HepG2 (cell line): ENCODE results near the gene RNASE8. TPM values are rescaled to one million over a fixed set of nuclear protein-coding genes. Genes with fewer than 3 reads are reported as not detected.

ENCODE experiments used
- CBX2 ChIP-seq, 2 experiments: fragments of 200-600 bp in 1 of 2; sonication (generic); formaldehyde crosslinking in 1 of 2; IDR thresholded peaks; 2 replicates each; pipeline versions ENCODE4 v1.7.0 to v1.8.1; 2018 to 2022; ENCODE audit warnings: low read depth in 2 of 2, low read length in 1 of 2, mild to moderate bottlenecking in 1 of 2, missing genetic modification reagents in 1 of 2
- DNMT1 ChIP-seq: sonication (generic); formaldehyde crosslinking; IDR thresholded peaks from 2 replicates; pipeline ENCODE4 v1.5.1; 2020; ENCODE audit warnings: mild to moderate bottlenecking, missing genetic modification reagents
- HCFC1 ChIP-seq: fragments of 150-350 bp; IDR thresholded peaks from 2 replicates; pipeline ENCODE4 v1.6.1; 2014; ENCODE audit warnings: low read depth, low read length
- MEF2D ChIP-seq: sonication (generic); formaldehyde crosslinking; IDR thresholded peaks from 2 replicates; pipeline ENCODE4 v1.5.1; 2020; ENCODE audit warnings: mild to moderate bottlenecking, missing genetic modification reagents
- NAIF1 ChIP-seq: sonication (generic); formaldehyde crosslinking; IDR thresholded peaks from 2 replicates; pipeline ENCODE4 v1.5.0; 2020; ENCODE audit warnings: mild to moderate bottlenecking, missing genetic modification reagents, borderline replicate concordance
- SP1 ChIP-seq, 2 experiments: fragments of 450-650 bp in 1 of 2; sonication (generic) in 1 of 2; formaldehyde crosslinking in 1 of 2; IDR thresholded peaks; 2 replicates each; pipeline versions ENCODE4 v1.4.0 to v1.6.1; 2016 to 2020; ENCODE audit warnings: missing genetic modification reagents in 1 of 2
- SP5 ChIP-seq: IDR thresholded peaks from 2 replicates; pipeline ENCODE4 v1.6.1; 2016; ENCODE audit warnings: low read depth, borderline replicate concordance
- SSRP1 ChIP-seq: IDR thresholded peaks from 2 replicates; pipeline ENCODE4 v1.6.1; 2016; ENCODE audit warnings: control low read depth
- ZFP41 ChIP-seq: sonication (generic); formaldehyde crosslinking; IDR thresholded peaks from 2 replicates; pipeline ENCODE4 v1.4.0; 2020; ENCODE audit warnings: mild to moderate bottlenecking, missing genetic modification reagents, borderline replicate concordance
- ZNF343 ChIP-seq: sonication (generic); formaldehyde crosslinking; IDR thresholded peaks from 2 replicates; pipeline ENCODE4 v1.4.0; 2020; ENCODE audit warnings: mild to moderate bottlenecking, missing genetic modification reagents
- ZNF354B ChIP-seq: sonication (generic); formaldehyde crosslinking; IDR thresholded peaks from 2 replicates; pipeline ENCODE4 v1.8.0; 2022; ENCODE audit warnings: mild to moderate bottlenecking, missing genetic modification reagents
- ZNF431 ChIP-seq: sonication (generic); formaldehyde crosslinking; IDR thresholded peaks from 2 replicates; pipeline ENCODE4 v1.9.0; 2022; ENCODE audit warnings: missing genetic modification reagents, low read depth, mild to moderate bottlenecking, borderline replicate concordance
- ZNF530 ChIP-seq: sonication (generic); formaldehyde crosslinking; IDR thresholded peaks from 2 replicates; pipeline ENCODE4 v1.5.0; 2020; ENCODE audit warnings: low read depth, mild to moderate bottlenecking, missing genetic modification reagents
- ZNF724P ChIP-seq: sonication (generic); formaldehyde crosslinking; IDR thresholded peaks from 2 replicates; pipeline ENCODE4 v1.8.0; 2022; ENCODE audit warnings: missing genetic modification reagents, borderline replicate concordance
- ZNF749 ChIP-seq: sonication (generic); formaldehyde crosslinking; IDR thresholded peaks from 2 replicates; pipeline ENCODE4 v1.8.0; 2022; ENCODE audit warnings: mild to moderate bottlenecking, missing genetic modification reagents, moderate library complexity, borderline replicate concordance
- ZNF75D ChIP-seq: sonication (generic); formaldehyde crosslinking; IDR thresholded peaks from 2 replicates; pipeline ENCODE4 v1.8.1; 2023; ENCODE audit warnings: missing genetic modification reagents, mild to moderate bottlenecking, borderline replicate concordance
- polyA plus RNA-seq, 8 experiments: library from polyadenylated mRNA; depleted of rRNA in 3 of 8; stranded (reverse) in 7 of 8; unstranded in 1 of 8; fragments of >200 nt; fragmentation: Illumina TruSeq in 4 of 8; extraction: Trizol in 4 of 8; gene quantifications; 2 replicates each; pipeline versions ENCODE4 v1.2.1 to v1.2.3, GENCODE V29; 2011 to 2016; ENCODE audit warnings: low read depth in 4 of 8, missing spikeins in 1 of 8, mixed read lengths in 1 of 8; ENCODE audit not compliant: insufficient read depth in 1 of 8
- total RNA-seq, 5 experiments: library from RNA; depleted of rRNA; stranded (reverse); fragments of >200 nt; fragmentation: Illumina TruSeq; extraction: Trizol; gene quantifications; 2 replicates each; pipeline ENCODE4 v1.2.3, GENCODE V29; 2016; ENCODE audit warnings: low read depth in 1 of 5
- TF ChIP-seq, protein P1 (sequence below): sonication (generic); formaldehyde crosslinking; IDR thresholded peaks from 2 replicates; pipeline ENCODE4 v1.5.0; 2020; ENCODE audit warnings: mild to moderate bottlenecking, missing genetic modification reagents
- TF ChIP-seq, protein P2 (sequence below): sonication (generic); formaldehyde crosslinking; IDR thresholded peaks from 2 replicates; pipeline ENCODE4 v1.5.0; 2020; ENCODE audit warnings: missing genetic modification reagents, mild to moderate bottlenecking, borderline replicate concordance
- TF ChIP-seq, protein P3 (sequence below): sonication (generic); formaldehyde crosslinking; IDR thresholded peaks from 2 replicates; pipeline ENCODE4 v1.5.0; 2020; ENCODE audit warnings: mild to moderate bottlenecking, missing genetic modification reagents, borderline replicate concordance
- TF ChIP-seq, protein P4 (sequence below): sonication (generic); formaldehyde crosslinking; IDR thresholded peaks from 2 replicates; pipeline ENCODE4 v1.5.0; 2020; ENCODE audit warnings: mild to moderate bottlenecking, missing genetic modification reagents, moderate library complexity
- TF ChIP-seq, protein P5 (sequence below): IDR thresholded peaks from 2 replicates; pipeline ENCODE4 v1.6.1; 2016; ENCODE audit warnings: low read depth, borderline replicate concordance

Gene RNASE8
- total and polyA plus RNA-seq, 2 of the 13 experiments (the other 11 are each of a cell fraction or from before 2014, with no cell fraction given) = not detected

DNA sequence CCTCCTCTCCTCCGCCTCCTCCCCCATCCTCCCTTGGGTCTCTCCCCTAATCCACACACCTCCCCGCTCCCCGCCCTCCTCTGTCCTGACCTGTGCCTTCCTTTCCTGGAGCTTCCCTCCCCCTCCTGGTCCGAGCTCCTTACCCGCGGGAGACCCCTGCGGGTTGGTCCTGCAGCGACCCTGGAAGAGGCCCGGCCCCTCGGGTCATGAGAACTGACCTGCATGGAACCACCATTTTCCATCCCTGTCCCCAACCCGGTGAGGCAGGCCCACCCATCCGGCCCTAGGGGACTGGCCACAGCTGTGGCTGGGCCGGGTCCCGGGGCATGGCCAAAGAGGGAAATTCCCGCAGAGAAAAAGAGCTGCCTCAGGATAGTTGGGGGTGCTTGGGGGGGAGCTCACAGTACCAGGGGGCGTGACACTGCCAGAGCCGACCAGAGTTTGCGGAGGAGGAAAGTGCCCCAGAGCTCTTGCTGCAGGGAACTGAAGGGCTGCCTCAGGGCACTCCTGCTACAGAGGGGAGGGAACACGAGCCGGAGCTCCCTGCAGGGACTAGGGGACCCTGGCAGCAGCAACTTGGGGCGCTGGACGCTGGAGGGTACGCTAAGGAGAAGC, 13.1 kb downstream of the RNASE8 start (continued):
- TF ChIP-seq, protein P1, sequence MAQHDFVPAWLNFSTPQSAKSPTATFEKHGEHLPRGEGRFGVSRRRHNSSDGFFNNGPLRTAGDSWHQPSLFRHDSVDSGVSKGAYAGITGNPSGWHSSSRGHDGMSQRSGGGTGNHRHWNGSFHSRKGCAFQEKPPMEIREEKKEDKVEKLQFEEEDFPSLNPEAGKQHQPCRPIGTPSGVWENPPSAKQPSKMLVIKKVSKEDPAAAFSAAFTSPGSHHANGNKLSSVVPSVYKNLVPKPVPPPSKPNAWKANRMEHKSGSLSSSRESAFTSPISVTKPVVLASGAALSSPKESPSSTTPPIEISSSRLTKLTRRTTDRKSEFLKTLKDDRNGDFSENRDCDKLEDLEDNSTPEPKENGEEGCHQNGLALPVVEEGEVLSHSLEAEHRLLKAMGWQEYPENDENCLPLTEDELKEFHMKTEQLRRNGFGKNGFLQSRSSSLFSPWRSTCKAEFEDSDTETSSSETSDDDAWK (CRISPR knock-in tag) = no peak
- no peak; the same call in 1 of the 2 replicates for TF ChIP-seq ZNF343 (CRISPR knock-in tag)
- TF ChIP-seq NAIF1 = no peak; the same call in 1 of the 2 replicates
- TF ChIP-seq, protein P2, sequence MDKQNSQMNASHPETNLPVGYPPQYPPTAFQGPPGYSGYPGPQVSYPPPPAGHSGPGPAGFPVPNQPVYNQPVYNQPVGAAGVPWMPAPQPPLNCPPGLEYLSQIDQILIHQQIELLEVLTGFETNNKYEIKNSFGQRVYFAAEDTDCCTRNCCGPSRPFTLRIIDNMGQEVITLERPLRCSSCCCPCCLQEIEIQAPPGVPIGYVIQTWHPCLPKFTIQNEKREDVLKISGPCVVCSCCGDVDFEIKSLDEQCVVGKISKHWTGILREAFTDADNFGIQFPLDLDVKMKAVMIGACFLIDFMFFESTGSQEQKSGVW (CRISPR knock-in tag) = no peak
- TF ChIP-seq, protein P3, sequence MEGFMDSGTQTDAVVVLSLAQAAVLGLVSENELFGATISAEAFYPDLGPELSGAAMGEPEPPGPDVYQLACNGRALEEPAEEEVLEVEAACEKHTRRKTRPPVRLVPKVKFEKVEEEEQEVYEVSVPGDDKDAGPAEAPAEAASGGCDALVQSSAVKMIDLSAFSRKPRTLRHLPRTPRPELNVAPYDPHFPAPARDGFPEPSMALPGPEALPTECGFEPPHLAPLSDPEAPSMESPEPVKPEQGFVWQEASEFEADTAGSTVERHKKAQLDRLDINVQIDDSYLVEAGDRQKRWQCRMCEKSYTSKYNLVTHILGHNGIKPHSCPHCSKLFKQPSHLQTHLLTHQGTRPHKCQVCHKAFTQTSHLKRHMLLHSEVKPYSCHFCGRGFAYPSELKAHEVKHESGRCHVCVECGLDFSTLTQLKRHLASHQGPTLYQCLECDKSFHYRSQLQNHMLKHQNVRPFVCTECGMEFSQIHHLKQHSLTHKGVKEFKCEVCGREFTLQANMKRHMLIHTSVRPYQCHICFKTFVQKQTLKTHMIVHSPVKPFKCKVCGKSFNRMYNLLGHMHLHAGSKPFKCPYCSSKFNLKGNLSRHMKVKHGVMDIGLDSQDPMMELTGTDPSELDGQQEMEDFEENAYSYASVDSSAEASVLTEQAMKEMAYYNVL (CRISPR knock-in tag) = peak; percentile 33; the same call in 1 of the 2 replicates
- TF ChIP-seq, protein P4, sequence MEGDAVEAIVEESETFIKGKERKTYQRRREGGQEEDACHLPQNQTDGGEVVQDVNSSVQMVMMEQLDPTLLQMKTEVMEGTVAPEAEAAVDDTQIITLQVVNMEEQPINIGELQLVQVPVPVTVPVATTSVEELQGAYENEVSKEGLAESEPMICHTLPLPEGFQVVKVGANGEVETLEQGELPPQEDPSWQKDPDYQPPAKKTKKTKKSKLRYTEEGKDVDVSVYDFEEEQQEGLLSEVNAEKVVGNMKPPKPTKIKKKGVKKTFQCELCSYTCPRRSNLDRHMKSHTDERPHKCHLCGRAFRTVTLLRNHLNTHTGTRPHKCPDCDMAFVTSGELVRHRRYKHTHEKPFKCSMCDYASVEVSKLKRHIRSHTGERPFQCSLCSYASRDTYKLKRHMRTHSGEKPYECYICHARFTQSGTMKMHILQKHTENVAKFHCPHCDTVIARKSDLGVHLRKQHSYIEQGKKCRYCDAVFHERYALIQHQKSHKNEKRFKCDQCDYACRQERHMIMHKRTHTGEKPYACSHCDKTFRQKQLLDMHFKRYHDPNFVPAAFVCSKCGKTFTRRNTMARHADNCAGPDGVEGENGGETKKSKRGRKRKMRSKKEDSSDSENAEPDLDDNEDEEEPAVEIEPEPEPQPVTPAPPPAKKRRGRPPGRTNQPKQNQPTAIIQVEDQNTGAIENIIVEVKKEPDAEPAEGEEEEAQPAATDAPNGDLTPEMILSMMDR = peak; percentile 78
- no peak for TF ChIP-seq ZNF431
- TF ChIP-seq, protein P5, sequence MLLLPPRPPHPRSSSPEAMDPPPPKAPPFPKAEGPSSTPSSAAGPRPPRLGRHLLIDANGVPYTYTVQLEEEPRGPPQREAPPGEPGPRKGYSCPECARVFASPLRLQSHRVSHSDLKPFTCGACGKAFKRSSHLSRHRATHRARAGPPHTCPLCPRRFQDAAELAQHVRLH = no peak
- no peak for TF ChIP-seq ZNF749 (CRISPR knock-in tag)
- no peak; the same call in 1 of the 2 replicates for TF ChIP-seq ZFP41 (CRISPR knock-in tag)
- no peak for TF ChIP-seq CBX2 (IDR thresholded peaks at IDR 0.05; ENCODE audit: low read depth, low read length)
- no peak for TF ChIP-seq CBX2 (CRISPR knock-in tag; IDR thresholded peaks at IDR 0.05; ENCODE audit: low read depth)
- TF ChIP-seq SP5 = no peak; the same call in 1 of the 2 replicates
- no peak for TF ChIP-seq MEF2D (CRISPR knock-in tag)
- no peak for TF ChIP-seq ZNF724P
- TF ChIP-seq SP1 (IDR thresholded peaks at IDR 0.05) = no peak
- TF ChIP-seq SP1 (CRISPR knock-in tag; IDR thresholded peaks at IDR 0.05) = no peak
- no peak for TF ChIP-seq DNMT1 (CRISPR knock-in tag)
- TF ChIP-seq HCFC1 = no peak
- peak; percentile 25; the same call in 1 of the 2 replicates for TF ChIP-seq ZNF75D
- TF ChIP-seq ZNF354B (CRISPR knock-in tag) = no peak
- no peak for TF ChIP-seq SSRP1 (CRISPR knock-in tag)
- no peak for TF ChIP-seq ZNF530 (CRISPR knock-in tag)
